ENCODE measurements around the gene ZFPL1. TPM values are rescaled to one million over a fixed set of nuclear protein-coding genes. Genes with fewer than 3 reads are reported as not detected.

Gene ZFPL1
- total and polyA plus RNA-seq, 10 of the 15 experiments (the other 5 are each of a cell fraction or from before 2014, with no cell fraction given): 2.2 to 37.8 (median 27.0) TPM

DNA sequence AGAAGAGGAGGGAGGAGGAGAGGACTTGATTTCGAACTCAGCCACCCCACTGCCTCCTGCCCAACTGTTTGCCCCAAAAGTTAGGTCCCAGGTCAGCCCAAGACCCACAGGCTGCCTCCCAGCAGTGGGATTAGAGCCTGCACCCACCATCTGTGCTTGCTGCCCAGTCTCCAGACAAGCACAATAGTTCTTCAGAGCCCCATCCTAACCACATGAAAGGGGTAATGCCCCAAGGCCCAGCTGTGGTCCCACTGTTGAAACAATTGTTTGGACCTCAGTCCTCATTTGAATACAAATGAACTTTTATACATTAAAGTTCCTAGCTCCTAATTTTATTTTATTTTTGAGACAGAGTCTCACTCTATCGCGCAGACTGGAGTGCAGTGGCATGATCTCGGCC lies 6.6 kb downstream of the ZFPL1 start:
- Histone ChIP-seq H3K27me3 (replicated peaks in 1 of 2; ENCODE audit: control insufficient read depth in 2 of 2, insufficient read depth in 2 of 2, low read length in 1 of 2) (no peaks in the 10 kb centered on the region), H3K4me3 (no peak overlapping the region), H3K36me3 (ENCODE audit: control insufficient read depth in 2 of 2, insufficient read depth in 2 of 2, low read length in 1 of 2) (peaks cover 5 to 11% of the 10 kb centered on the region in 2 experiments), H3K4me1 (ENCODE audit: control insufficient read depth, insufficient read depth, low read length) (no peaks in the 10 kb centered on the region), H3K4me2 (ENCODE audit: control insufficient read depth, insufficient read depth) (no peak overlapping the region), H3K9ac (ENCODE audit: control insufficient read depth, insufficient read depth, low read length) (no peak overlapping the region), H3K9me3 (replicated peaks; ENCODE audit: control insufficient read depth, insufficient read depth, low read length) (no peaks in the 10 kb centered on the region), H2AFZ (ENCODE audit: control insufficient read depth, low read depth, low read length) (no peak overlapping the region), H3K79me2 (ENCODE audit: control insufficient read depth, insufficient read depth, low read length) (no peaks in the 10 kb centered on the region), H4K20me1 (ENCODE audit: control insufficient read depth, insufficient read depth) (no peaks in the 10 kb centered on the region), H3K27ac (ENCODE audit: control insufficient read depth, insufficient read depth) (no peak overlapping the region)
- ATAC-seq (no peak), FAIRE-seq (no peak), DNase-seq (ENCODE audit: low read depth, low spot score) (no peak)
- intact Hi-C loops (cut with micrococcal nuclease; ENCODE audit: unreplicated experiment) (no loop called here), in situ Hi-C loops (cut with MboI) (no loop called here)
- BruUV-seq (replicated peaks): no TSS peak
- POLR2A ChIA-PET: interaction anchor here (0.9 to 1.7 kb wide), 4 partner anchors 11 to 241 kb away, joined by 4 to 7 read pairs (median 4); partner anchors contain the start of genes ARL2 and SAC3D1
- WGBS (ENCODE audit: insufficient coverage, insufficient replicate concordance, low lambda C conversion rate, missing lambda C conversion rate): 95% methylated on average over 4 of the region's 4 CpGs
- CTCF ChIA-PET: interaction anchor here (0.7 to 2.1 kb wide), 3 partner anchors 12 to 244 kb away, joined by 3 to 6 read pairs (median 5); no protein-coding TSS in a partner anchor
- SMC1A ChIA-PET (ENCODE audit: uncharacterized antibody, unreplicated experiment): interaction anchor here (1.0 to 2.2 kb wide), 4 partner anchors 11 to 77 kb away, joined by 3 to 5 read pairs (median 3); partner anchors contain the start of gene ARL2
- RAD21 ChIA-PET (ENCODE audit: unreplicated experiment): no interaction called here
- peak; percentile 40; the same call in 1 of the 2 replicates for TF ChIP-seq POLR2A (IDR thresholded peaks at IDR 0.05; ENCODE audit: low read depth, low read length)
- no peak for TF ChIP-seq SMAD1 (IDR thresholded peaks at IDR 0.05; ENCODE audit: low read depth, partially characterized antibody)

DNA sequence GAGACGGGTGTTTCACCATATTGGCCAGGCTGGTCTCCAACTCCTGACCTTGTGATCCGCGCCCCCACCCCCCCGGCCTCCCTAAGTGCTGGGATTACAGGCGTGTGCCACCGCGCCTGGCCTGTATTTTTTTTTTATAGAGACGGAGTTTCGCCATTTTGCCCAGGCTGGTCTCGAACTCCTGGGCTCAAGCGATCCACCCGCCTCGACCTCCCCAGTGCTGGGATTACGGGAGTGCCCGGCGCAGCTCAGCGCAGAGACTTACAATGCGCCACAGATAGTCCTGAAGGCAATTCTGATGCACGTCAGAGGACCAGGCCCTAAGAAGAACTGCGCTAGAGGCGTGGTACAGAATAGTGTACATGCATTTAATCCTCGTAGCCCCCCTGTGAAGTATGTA lies 11.4 kb downstream of the ZFPL1 start:
- Histone ChIP-seq H3K79me2 (ENCODE audit: control insufficient read depth, insufficient read depth, low read length) (peaks cover 9% of the 10 kb centered on the region), H3K9me3 (replicated peaks; ENCODE audit: control insufficient read depth, insufficient read depth, low read length) (no peaks in the 10 kb centered on the region), H2AFZ (ENCODE audit: control insufficient read depth, low read depth, low read length) (peak overlapping the region; percentile 98), H3K4me3 (no peak overlapping the region), H3K27me3 (replicated peaks in 1 of 2; ENCODE audit: control insufficient read depth in 2 of 2, insufficient read depth in 2 of 2, low read length in 1 of 2) (no peaks in the 10 kb centered on the region), H3K36me3 (ENCODE audit: control insufficient read depth in 2 of 2, insufficient read depth in 2 of 2, low read length in 1 of 2) (no peaks in the 10 kb centered on the region), H4K20me1 (ENCODE audit: control insufficient read depth, insufficient read depth) (no peaks in the 10 kb centered on the region), H3K27ac (ENCODE audit: control insufficient read depth, insufficient read depth) (0 out of 2 replicates have a peak overlapping the region, but pooled peaks have one; percentile 45), H3K9ac (ENCODE audit: control insufficient read depth, insufficient read depth, low read length) (no peak overlapping the region; the same call in 1 of the 2 replicates), H3K4me2 (ENCODE audit: control insufficient read depth, insufficient read depth) (peak overlapping the region; percentile 66), H3K4me1 (ENCODE audit: control insufficient read depth, insufficient read depth, low read length) (peaks cover 4% of the 10 kb centered on the region)
- CTCF ChIA-PET: interaction anchor here (7.0 kb wide), 1 partner anchor 82 kb away, joined by 38 read pairs; the partner anchor contains the start of gene ARL2
- FAIRE-seq (no peak), ATAC-seq (no peak), DNase-seq (ENCODE audit: low read depth, low spot score) (no peak)
- in situ Hi-C loops (cut with MboI): no loop called here
- POLR2A ChIA-PET: interaction anchor here (0.8 kb wide), 1 partner anchor 12 kb away, joined by 4 read pairs; the partner anchor contains the start of gene CDCA5
- no TSS peak for BruUV-seq (replicated peaks)
- intact Hi-C loops (cut with micrococcal nuclease; ENCODE audit: unreplicated experiment): loop anchor here (5.0 kb wide), 1 partner anchor 83 kb away; the partner anchor contains the start of gene ARL2
- WGBS (ENCODE audit: insufficient coverage, insufficient replicate concordance, low lambda C conversion rate, missing lambda C conversion rate): 89% methylated on average over 22 of the region's 22 CpGs
- RAD21 ChIA-PET (ENCODE audit: unreplicated experiment): interaction anchor here (1.3 kb wide), 1 partner anchor 13 kb away, joined by 3 read pairs; no protein-coding TSS in a partner anchor
- SMC1A ChIA-PET (ENCODE audit: uncharacterized antibody, unreplicated experiment): interaction anchor here (0.8 to 2.0 kb wide), 3 partner anchors 10 to 247 kb away, joined by 3 to 6 read pairs (median 3); no protein-coding TSS in a partner anchor
- TF ChIP-seq ASH2L (IDR thresholded peaks at IDR 0.05; ENCODE audit: borderline replicate concordance, low read depth): no peak
- TF ChIP-seq, protein P1, sequence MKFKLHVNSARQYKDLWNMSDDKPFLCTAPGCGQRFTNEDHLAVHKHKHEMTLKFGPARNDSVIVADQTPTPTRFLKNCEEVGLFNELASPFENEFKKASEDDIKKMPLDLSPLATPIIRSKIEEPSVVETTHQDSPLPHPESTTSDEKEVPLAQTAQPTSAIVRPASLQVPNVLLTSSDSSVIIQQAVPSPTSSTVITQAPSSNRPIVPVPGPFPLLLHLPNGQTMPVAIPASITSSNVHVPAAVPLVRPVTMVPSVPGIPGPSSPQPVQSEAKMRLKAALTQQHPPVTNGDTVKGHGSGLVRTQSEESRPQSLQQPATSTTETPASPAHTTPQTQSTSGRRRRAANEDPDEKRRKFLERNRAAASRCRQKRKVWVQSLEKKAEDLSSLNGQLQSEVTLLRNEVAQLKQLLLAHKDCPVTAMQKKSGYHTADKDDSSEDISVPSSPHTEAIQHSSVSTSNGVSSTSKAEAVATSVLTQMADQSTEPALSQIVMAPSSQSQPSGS (IDR thresholded peaks at IDR 0.05; ENCODE audit: low read length): no peak
- TF ChIP-seq, protein P2, sequence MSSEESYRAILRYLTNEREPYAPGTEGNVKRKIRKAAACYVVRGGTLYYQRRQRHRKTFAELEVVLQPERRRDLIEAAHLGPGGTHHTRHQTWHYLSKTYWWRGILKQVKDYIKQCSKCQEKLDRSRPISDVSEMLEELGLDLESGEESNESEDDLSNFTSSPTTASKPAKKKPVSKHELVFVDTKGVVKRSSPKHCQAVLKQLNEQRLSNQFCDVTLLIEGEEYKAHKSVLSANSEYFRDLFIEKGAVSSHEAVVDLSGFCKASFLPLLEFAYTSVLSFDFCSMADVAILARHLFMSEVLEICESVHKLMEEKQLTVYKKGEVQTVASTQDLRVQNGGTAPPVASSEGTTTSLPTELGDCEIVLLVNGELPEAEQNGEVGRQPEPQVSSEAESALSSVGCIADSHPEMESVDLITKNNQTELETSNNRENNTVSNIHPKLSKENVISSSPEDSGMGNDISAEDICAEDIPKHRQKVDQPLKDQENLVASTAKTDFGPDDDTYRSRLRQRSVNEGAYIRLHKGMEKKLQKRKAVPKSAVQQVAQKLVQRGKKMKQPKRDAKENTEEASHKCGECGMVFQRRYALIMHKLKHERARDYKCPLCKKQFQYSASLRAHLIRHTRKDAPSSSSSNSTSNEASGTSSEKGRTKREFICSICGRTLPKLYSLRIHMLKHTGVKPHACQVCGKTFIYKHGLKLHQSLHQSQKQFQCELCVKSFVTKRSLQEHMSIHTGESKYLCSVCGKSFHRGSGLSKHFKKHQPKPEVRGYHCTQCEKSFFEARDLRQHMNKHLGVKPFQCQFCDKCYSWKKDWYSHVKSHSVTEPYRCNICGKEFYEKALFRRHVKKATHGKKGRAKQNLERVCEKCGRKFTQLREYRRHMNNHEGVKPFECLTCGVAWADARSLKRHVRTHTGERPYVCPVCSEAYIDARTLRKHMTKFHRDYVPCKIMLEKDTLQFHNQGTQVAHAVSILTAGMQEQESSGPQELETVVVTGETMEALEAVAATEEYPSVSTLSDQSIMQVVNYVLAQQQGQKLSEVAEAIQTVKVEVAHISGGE (CRISPR knock-in tag; IDR thresholded peaks at IDR 0.05): no peak
- TF ChIP-seq ZNF622 (IDR thresholded peaks at IDR 0.05): no peak
- TF ChIP-seq CHD1 (IDR thresholded peaks at IDR 0.05; ENCODE audit: low read depth, low read length): no peak
- TF ChIP-seq SREBF2 (IDR thresholded peaks at IDR 0.05; ENCODE audit: low read length): no peak
- no peak for TF ChIP-seq EP300 (IDR thresholded peaks at IDR 0.05; ENCODE audit: borderline replicate concordance in 1 of 2, control insufficient read depth in 1 of 2, low read depth in 2 of 2, low read length in 2 of 2)
- TF ChIP-seq NR2F1 (conservative IDR thresholded peaks at IDR 0.05): no peak
- TF ChIP-seq TBL1XR1 (IDR thresholded peaks at IDR 0.05; ENCODE audit: low read depth, low read length): no peak
- TF ChIP-seq NFXL1 (IDR thresholded peaks at IDR 0.05; ENCODE audit: borderline replicate concordance): no peak
- TF ChIP-seq CBX3 (IDR thresholded peaks at IDR 0.05; ENCODE audit: borderline replicate concordance, low read depth): no peak

Data from GM12878 (cell line).